Activated T-cell treated with anti-CD3 and anti-CD28 coated beads, Interleukin-2, amount 50 U/mL, for 72 hours (primary cell): ENCODE measurements around the gene MTHFD2L. TPM values are rescaled to one million over a fixed set of nuclear protein-coding genes. Genes with fewer than 3 reads are reported as not detected.

ENCODE experiments used
- ATAC-seq, 2 donors: fragments of 150-1000 bp; cut with Tn5 transposase; replicated peaks in 1 of 2; 2 replicates each; pipeline ENCODE4 v1.10.0; 2021; ENCODE audit warnings: moderate library complexity in 2 of 2, mild to moderate bottlenecking in 1 of 2
- DNase-seq, 2 donors: peaks; one replicate each; pipeline ENCODE4 v3.0.0; 2021 to 2022; ENCODE audit warnings: mixed read lengths in 1 of 2
- H3K27ac Mint-ChIP-seq: one replicate; pipeline ENCODE4 v1.8.0; 2022; ENCODE audit warnings: mild to moderate bottlenecking, moderate library complexity, mixed read lengths
- H3K27me3 Mint-ChIP-seq: one replicate; pipeline ENCODE4 v1.8.0; 2022; ENCODE audit warnings: low read depth, mixed read lengths
- H3K36me3 Mint-ChIP-seq, 2 donors: one replicate each; pipeline ENCODE4 v1.8.0; 2022; ENCODE audit warnings: mixed read lengths in 2 of 2, mild to moderate bottlenecking in 1 of 2; ENCODE audit not compliant: insufficient read depth in 2 of 2
- H3K4me1 Mint-ChIP-seq: one replicate; pipeline ENCODE4 v1.8.0; 2022; ENCODE audit warnings: low read depth, mixed read lengths
- H3K4me3 Mint-ChIP-seq, 2 donors: one replicate each; pipeline ENCODE4 v1.8.0; 2022; ENCODE audit warnings: mild to moderate bottlenecking in 2 of 2, mixed read lengths in 2 of 2, moderate library complexity in 2 of 2
- H3K9me3 Mint-ChIP-seq, 2 donors: one replicate each; pipeline ENCODE4 v1.8.0; 2022; ENCODE audit warnings: mixed read lengths in 2 of 2
- total RNA-seq, 2 donors: library from RNA; stranded (reverse); gene quantifications; one replicate each; pipeline ENCODE4 v1.2.3, GENCODE V29; 2022

MTHFD2L gene
- total RNA-seq, 2 donors from 2014 or later, result 7.6 to 9.7 TPM

DNA sequence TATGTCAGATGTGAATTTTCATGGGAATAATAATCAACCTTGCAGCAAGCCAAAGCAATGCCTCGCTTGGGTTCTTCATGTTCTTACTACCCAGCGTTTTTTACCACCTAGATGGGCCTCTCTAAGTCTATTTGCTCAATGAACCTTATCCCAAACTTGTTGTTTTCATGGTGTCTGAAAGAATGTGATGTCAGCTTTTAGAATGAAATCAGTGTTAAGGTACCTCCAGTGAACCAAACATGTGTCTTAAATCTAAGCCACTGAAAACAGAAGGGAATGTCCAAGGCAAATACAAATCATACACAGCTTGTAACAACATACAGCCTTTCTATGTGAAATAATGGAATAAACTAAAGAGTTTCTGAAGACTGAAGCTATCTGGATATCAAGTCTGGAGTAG, 157.0 kb downstream of the MTHFD2L start:
- no peak overlapping the region for H3K27ac Mint-ChIP-seq
- no peak overlapping the region for H3K4me3 Mint-ChIP-seq
- no peaks in the 10 kb centered on the region for H3K27me3 Mint-ChIP-seq
- no peaks in the 10 kb centered on the region for H3K36me3 Mint-ChIP-seq
- DNase-seq, result no peak
- ATAC-seq, result no peak
- H3K9me3 Mint-ChIP-seq, result no peaks in the 10 kb centered on the region
- H3K4me1 Mint-ChIP-seq, result no peaks in the 10 kb centered on the region

DNA sequence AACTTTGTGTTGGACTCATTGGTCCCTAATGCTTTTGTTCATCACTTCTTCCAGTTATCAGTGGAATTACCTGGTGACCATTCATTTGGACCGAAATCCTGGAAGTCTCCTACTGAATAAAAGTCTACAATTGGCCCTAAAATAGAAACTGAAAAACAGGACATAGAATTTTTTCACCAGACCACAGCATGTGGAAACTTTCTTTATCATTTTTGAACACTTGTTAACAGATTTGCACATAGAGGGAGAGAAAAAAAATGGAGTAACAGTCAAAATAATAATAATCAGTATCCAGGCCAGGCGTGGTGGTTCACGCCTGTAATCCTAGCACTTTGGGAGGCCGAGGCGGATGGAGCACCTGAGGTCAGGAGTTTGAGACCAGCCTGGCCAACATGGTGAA, 157.5 kb downstream of the MTHFD2L start:
- Mint-ChIP-seq H3K27me3 (no peaks in the 10 kb centered on the region), H3K36me3 (no peaks in the 10 kb centered on the region), H3K27ac (no peak overlapping the region), H3K4me1 (peaks cover under 1% of the 10 kb centered on the region), H3K4me3 (no peak overlapping the region), H3K9me3 (no peaks in the 10 kb centered on the region)
- ATAC-seq, result no peak
- DNase-seq, result no peak

DNA sequence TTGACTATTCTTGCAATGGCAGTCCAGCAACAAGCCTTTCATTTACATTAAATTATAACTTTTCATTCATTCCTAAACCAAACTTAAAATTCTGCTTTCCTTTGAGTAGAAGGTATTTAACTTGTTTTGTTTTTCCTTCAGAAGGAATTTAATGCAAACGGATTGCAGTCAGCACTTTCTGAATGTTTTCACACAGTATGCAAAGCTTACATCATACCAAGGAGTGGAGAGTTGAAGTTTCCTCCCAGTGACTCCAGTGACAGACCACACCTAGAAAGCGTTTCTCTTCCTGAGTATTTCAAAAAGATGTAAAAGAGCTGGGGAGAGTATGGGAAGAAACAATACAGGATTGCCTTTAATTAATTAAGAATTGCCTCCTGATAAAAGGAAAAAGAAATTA, 158.5 kb downstream of the MTHFD2L start:
- Mint-ChIP-seq H3K36me3 (no peaks in the 10 kb centered on the region), H3K4me1 (peaks cover 6% of the 10 kb centered on the region), H3K27ac (no peak overlapping the region), H3K9me3 (no peaks in the 10 kb centered on the region), H3K27me3 (peaks cover 8% of the 10 kb centered on the region), H3K4me3 (no peak overlapping the region)
- ATAC-seq (no peak), DNase-seq (no peak)

DNA sequence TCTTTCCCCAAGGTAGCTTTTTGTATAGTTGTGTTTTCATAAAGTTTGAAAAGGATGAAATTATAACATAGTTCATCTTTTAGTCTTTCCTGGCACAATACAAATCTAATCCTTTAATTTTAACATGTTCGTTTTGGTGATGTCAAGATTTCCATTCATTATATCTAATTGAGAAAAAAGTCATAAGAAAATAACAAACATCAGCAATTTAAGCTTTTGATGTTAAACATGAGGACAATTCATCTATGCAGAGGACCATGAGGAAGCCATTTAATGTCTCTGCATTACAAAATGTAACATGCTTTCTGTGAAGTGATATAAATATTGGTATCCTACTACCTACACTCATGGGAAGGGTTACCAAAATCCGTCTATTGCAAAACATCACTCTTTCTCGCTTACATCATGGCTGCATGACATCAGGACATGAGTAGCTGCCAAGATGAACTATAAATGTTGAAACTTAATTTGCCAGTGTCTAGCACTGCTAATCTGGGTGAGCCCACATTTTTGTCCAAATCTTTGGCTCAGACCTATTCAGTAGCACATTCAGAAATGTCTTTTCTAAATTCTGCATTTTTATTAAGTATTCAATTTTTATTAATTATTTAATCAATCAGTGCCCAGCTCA, 159.8 kb downstream of the MTHFD2L start:
- H3K27me3 Mint-ChIP-seq, result peaks cover 8% of the 10 kb centered on the region
- ATAC-seq (no peak), DNase-seq (no peak)
- H3K4me1 Mint-ChIP-seq, result peaks cover 6% of the 10 kb centered on the region
- no peak overlapping the region for H3K27ac Mint-ChIP-seq
- H3K9me3 Mint-ChIP-seq, result no peaks in the 10 kb centered on the region
- no peak overlapping the region for H3K4me3 Mint-ChIP-seq
- H3K36me3 Mint-ChIP-seq, result no peaks in the 10 kb centered on the region

DNA sequence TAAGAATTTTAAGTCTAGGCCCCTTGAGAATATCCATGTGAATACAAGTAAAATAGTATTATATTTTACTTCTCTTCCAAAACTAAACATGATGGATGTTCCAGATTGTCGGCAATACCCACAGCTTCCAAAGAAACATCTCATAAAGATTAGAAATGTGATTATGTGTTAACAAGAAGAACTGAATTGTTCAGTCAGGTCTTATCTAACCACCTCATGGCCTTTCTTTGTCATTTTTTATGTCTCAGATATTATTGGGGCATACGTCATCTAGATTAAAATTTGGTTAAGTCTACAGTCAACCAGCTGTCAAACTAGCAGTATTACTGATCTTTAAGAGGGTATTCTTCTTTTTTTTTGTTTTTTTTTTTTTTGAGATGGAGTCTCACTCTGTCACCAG, 160.4 kb downstream of the MTHFD2L start:
- DNase-seq, result no peak
- no peak overlapping the region for H3K4me3 Mint-ChIP-seq
- peaks cover 6% of the 10 kb centered on the region for H3K4me1 Mint-ChIP-seq
- H3K27me3 Mint-ChIP-seq, result peaks cover 8% of the 10 kb centered on the region
- ATAC-seq, result no peak
- H3K9me3 Mint-ChIP-seq, result no peaks in the 10 kb centered on the region
- no peak overlapping the region for H3K27ac Mint-ChIP-seq
- H3K36me3 Mint-ChIP-seq, result no peaks in the 10 kb centered on the region

DNA sequence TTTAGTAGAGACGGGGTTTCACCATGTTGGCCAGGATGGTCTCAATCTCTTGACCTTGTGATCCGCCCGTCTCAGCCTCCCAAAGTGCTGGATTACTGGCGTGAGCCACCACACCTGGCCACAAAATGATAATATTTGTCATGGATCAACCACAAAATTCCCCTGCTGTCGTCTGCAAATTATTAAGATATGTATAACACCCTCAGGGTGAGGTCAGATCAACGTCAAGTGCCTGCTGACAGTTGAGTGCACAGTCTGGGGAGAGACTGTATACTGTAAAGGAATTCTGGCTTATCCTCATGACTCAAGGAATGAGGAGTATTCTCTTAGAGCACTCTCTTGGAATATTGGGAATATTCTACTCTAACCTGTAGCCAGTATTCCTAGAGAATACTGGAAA, 161.6 kb downstream of the MTHFD2L start:
- Mint-ChIP-seq H3K9me3 (no peaks in the 10 kb centered on the region), H3K4me3 (no peak overlapping the region), H3K4me1 (peaks cover 6% of the 10 kb centered on the region), H3K36me3 (no peaks in the 10 kb centered on the region), H3K27ac (no peak overlapping the region), H3K27me3 (peaks cover 8% of the 10 kb centered on the region)
- DNase-seq, result no peak
- no peak for ATAC-seq

DNA sequence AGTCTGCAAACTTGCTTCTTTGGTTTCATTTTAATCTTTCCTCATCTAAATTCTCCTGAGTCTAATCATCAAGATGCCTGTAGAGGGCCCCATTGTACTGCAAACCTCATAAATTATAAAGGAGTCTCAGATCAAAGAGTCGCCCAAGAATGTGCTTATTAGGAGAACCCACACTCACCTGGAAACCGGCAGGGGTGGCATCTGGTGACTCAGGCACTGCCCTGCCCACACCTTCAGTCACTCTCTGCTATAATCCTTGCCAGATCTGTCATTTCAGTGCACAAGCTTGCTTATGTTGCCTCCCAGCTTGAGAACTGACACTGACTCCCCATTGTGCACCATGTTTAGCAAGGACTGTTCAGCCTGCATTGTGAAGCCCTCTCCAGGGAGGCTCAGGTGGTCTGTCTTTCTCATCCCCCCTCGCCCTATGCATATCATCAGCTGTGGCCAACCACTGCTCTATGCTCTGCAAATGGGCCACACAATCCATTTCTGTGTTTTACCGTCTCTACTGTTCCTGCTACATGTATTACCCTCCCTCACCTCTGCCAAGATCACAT, 162.7 kb downstream of the MTHFD2L start:
- peak; percentile 26 to 51 for DNase-seq
- Mint-ChIP-seq H3K4me3 (no peak overlapping the region), H3K9me3 (no peaks in the 10 kb centered on the region), H3K27ac (no peak overlapping the region), H3K4me1 (peaks cover 6% of the 10 kb centered on the region), H3K27me3 (peaks cover 8% of the 10 kb centered on the region), H3K36me3 (no peaks in the 10 kb centered on the region)
- peak; percentile 96 to 97 for ATAC-seq

DNA sequence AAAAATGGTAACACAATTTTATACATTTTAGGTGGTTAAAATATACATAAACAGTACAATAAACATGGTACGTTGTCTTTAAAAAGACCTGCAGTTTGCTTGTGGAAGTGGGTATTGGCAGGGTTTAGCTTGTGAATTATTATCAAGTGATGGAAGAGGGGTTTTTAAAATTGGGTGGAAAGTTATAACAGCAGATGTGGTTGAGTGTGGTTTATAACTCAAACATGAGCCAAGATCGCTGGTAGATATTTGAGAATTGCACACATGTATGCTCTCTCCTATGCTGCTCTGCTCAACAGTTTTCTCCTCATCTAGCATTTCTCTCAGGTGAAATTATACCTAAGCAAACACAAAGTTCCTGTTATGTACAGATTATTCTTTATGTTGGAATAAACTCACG, 164.4 kb downstream of the MTHFD2L start:
- Mint-ChIP-seq H3K4me1 (peaks cover 6% of the 10 kb centered on the region), H3K27me3 (peaks cover 8% of the 10 kb centered on the region), H3K27ac (no peak overlapping the region), H3K4me3 (no peak overlapping the region), H3K36me3 (no peaks in the 10 kb centered on the region), H3K9me3 (no peaks in the 10 kb centered on the region)
- ATAC-seq, result no peak
- no peak for DNase-seq

DNA sequence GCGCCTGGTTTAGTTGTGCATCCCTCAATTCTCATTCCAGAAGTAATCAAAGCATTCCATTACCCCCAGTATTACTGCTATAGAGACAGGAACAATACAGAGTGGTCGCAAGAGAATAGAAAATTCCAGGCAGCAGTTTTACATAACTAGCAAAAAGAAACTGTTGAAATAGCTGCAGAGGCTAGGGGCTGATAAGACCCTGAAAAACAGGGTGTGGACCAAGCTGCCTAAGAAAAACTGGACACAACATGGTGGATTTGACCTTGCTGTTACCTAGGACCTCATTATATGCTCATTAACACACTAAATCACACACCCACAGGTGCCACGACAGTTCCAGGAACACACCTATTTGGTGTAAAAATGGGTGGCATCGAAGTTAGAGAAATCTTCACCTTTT, 165.7 kb downstream of the MTHFD2L start:
- ATAC-seq (no peak), DNase-seq (no peak)
- H3K9me3 Mint-ChIP-seq, result no peaks in the 10 kb centered on the region
- H3K36me3 Mint-ChIP-seq, result peaks cover 0 to under 1% of the 10 kb centered on the region in 2 donors
- no peak overlapping the region for H3K27ac Mint-ChIP-seq
- H3K27me3 Mint-ChIP-seq, result peaks cover 9% of the 10 kb centered on the region
- no peak overlapping the region for H3K4me3 Mint-ChIP-seq
- H3K4me1 Mint-ChIP-seq, result peaks cover 6% of the 10 kb centered on the region

DNA sequence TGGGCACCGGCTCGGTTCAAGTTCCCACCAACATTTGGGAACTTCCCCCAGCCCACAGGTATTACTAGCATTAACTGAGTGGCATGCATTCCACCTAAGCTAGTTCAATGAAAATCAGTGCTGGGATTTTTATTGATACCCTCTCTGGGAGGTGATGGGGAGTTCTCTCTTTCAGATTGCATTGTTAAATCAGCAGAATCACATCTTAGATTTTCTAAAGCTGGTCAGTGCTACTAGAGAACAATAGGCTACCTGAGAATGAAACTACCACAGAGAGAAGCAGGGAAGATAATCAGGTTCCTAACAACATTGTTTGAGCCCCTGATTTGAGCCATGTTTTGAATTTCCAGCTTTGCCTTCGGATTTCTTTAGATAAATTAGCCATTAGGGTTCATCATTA, 166.3 kb downstream of the MTHFD2L start:
- no peak overlapping the region for H3K4me3 Mint-ChIP-seq
- H3K27me3 Mint-ChIP-seq, result peaks cover 15% of the 10 kb centered on the region
- H3K27ac Mint-ChIP-seq, result no peak overlapping the region
- ATAC-seq, result no peak
- no peak for DNase-seq
- peaks cover 6% of the 10 kb centered on the region for H3K4me1 Mint-ChIP-seq
- H3K9me3 Mint-ChIP-seq, result no peaks in the 10 kb centered on the region
- H3K36me3 Mint-ChIP-seq, result peaks cover 0 to 2% of the 10 kb centered on the region in 2 donors

DNA sequence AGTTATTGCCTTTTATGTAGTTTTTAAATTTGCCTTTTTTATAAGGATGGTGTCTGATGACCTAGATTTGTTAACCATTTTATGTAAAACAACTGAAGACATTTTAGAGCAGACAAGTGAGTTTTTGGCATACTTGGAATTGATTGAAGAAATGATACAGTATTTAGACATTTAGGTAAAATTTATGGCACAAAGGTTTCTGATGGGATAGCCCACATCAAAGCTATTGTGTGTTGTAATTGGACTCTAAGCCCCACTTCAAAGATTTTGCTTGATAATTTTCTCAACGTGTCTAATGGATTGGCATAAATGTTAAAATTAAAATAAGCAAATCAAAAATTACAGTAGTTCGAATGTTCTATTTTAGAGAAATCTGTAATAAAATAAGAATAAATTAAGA, 168.0 kb downstream of the MTHFD2L start:
- H3K27ac Mint-ChIP-seq, result no peak overlapping the region
- H3K4me3 Mint-ChIP-seq, result no peak overlapping the region
- peaks cover 0 to 2% of the 10 kb centered on the region in 2 donors for H3K36me3 Mint-ChIP-seq
- no peaks in the 10 kb centered on the region for H3K4me1 Mint-ChIP-seq
- DNase-seq (no peak), ATAC-seq (no peak)
- H3K9me3 Mint-ChIP-seq, result no peaks in the 10 kb centered on the region
- H3K27me3 Mint-ChIP-seq, result peaks cover 13% of the 10 kb centered on the region

DNA sequence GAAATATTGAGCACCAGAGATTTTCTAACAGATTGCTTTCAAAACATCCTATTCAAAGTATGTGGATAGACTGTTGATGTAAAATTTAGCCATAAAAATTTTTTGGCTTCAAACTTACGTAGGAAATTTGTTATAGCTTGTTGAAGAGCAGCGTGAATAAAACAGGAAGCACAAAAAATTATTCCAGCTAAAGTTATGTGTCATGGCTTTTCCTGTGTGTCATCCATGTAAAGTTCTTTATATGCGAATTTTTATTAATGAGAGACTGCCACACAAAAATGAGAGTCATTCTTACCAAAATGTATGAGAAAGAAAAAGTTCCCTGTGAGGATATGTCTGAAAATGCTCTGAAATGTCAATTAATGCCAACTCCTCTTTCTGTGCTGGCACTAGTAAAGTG, 169.8 kb downstream of the MTHFD2L start:
- Mint-ChIP-seq H3K9me3 (no peaks in the 10 kb centered on the region), H3K4me1 (no peaks in the 10 kb centered on the region), H3K27ac (no peak overlapping the region), H3K27me3 (peaks cover 9% of the 10 kb centered on the region), H3K4me3 (no peak overlapping the region), H3K36me3 (peaks cover 0 to 2% of the 10 kb centered on the region in 2 donors)
- no peak for DNase-seq
- no peak for ATAC-seq

DNA sequence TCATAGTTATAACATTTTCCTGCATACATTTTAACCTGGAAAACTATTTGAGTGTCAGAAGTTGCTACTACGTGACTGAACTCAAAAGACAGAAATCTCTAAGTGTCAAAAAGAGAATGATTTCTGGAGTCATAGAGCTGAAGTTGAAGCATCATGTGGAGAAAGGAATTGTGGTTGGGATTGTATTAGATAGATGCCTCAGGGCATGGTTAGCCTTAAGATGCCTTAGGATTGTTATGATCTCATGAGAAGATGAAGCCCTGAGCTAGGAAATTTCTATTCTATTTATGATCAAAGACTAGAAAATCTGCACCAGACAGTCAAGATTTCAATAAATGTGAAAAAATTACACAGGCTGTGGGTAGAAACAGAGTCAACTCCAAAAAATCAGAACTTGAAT, 170.6 kb downstream of the MTHFD2L start:
- no peaks in the 10 kb centered on the region for H3K4me1 Mint-ChIP-seq
- DNase-seq, result no peak
- peaks cover 9% of the 10 kb centered on the region for H3K27me3 Mint-ChIP-seq
- H3K36me3 Mint-ChIP-seq, result peaks cover 0 to 2% of the 10 kb centered on the region in 2 donors
- peak overlapping the region; percentile 60 for H3K27ac Mint-ChIP-seq
- no peak overlapping the region for H3K4me3 Mint-ChIP-seq
- H3K9me3 Mint-ChIP-seq, result no peaks in the 10 kb centered on the region
- no peak for ATAC-seq

DNA sequence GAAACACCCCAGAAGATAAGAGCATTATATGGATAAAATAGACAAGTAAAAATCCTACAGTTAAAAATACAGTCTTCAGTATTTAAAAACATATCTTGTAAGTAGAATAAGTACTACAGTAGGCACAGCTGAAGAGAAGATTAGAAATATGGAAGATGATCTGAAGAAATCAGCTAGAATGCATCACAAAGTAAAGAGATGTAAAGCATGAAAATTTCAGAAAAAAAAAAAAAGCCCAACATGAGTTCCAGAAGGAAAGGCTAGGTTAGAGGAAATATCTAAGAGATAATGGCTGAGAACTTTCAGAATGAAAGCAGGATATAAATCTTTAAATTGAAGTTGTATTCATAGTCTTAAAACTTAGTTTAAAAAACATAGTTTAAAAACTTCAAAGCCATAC, 171.4 kb downstream of the MTHFD2L start:
- ATAC-seq (no peak), DNase-seq (no peak)
- peaks cover 0 to 2% of the 10 kb centered on the region in 2 donors for H3K36me3 Mint-ChIP-seq
- H3K27me3 Mint-ChIP-seq, result peaks cover 14% of the 10 kb centered on the region
- H3K9me3 Mint-ChIP-seq, result no peaks in the 10 kb centered on the region
- H3K4me1 Mint-ChIP-seq, result no peaks in the 10 kb centered on the region
- H3K4me3 Mint-ChIP-seq, result no peak overlapping the region
- H3K27ac Mint-ChIP-seq, result no peak overlapping the region
